ENCODE data around the gene UXS1. TPM values are rescaled to one million over a fixed set of nuclear protein-coding genes. Genes with fewer than 3 reads are reported as not detected.

UXS1 gene
- total RNA-seq, 1 experiment from 2014 or later: 46.3 TPM

DNA sequence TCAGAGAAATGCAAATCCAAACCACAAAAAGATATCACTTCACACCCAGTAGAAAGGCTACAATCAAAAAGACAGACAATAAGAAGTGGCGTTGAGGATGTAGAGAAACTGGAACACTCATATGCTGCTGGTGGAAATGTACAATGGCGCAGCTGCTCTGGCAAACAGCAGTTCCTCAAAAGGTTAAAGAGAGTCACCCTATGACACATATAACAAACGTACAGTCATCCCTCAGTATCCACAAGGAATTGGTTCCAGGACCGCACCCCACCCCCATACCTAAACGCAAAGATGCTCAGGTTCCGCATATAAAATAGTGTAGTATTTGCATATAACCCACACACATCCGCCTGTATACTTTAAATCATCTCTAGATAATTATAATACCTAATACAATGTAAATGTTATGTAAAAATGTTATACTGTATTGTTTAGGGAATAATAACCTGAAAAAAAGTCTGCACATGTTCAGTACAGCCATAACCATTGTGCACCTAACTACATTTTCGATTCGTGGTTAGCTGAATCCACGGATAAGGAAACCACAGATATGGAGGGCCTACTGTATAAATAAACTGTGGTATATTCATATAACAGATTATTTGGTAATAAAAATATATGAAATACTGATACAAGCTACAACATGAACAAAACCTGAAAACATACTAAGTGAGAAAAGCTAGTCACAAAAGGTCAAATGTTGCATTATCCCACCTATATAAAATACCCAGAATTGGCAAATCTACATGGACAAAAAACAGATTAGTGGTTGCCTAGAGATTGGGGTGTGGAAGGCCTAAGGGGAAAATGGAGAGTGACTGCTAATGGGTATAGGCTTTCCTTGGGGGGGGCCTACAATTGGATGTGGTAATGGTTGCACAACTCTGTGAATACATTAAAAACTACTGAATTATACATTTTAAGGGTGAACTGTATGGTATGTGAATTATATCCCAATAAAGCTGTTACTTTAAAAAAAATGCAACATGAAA is 37.5 kb downstream of the UXS1 start:
- Histone ChIP-seq H3K9me3 (ENCODE audit: control insufficient read depth, low read depth, low read length) (no peaks in the 10 kb centered on the region), H3K4me1 (ENCODE audit: insufficient read depth, low read length) (no peaks in the 10 kb centered on the region), H3K4me2 (ENCODE audit: insufficient read depth, insufficient read length, low read length) (no peak overlapping the region), H3K23ac (ENCODE audit: insufficient read length, low read depth, low read length) (no peak overlapping the region), H2BK20ac (ENCODE audit: low read depth, low read length, poor library complexity, severe bottlenecking) (no peak overlapping the region), H2BK5ac (ENCODE audit: insufficient read length, low read length) (no peak overlapping the region), H4K20me1 (ENCODE audit: control insufficient read depth, insufficient read depth, insufficient read length) (no peaks in the 10 kb centered on the region), H3K23me2 (ENCODE audit: insufficient read length, low read depth, low read length, poor library complexity, severe bottlenecking) (no peaks in the 10 kb centered on the region), H3K4ac (ENCODE audit: low read depth, low read length) (no peak overlapping the region), H4K8ac (replicated peaks; ENCODE audit: insufficient read length, low read depth, low read length) (no peak overlapping the region), H2BK12ac (ENCODE audit: insufficient read length, low read depth, low read length) (no peak overlapping the region), H3K27me3 (ENCODE audit: insufficient read depth, low read length) (no peaks in the 10 kb centered on the region), H3K56ac (ENCODE audit: insufficient read length, low read depth, low read length) (no peak overlapping the region), H2AK5ac (ENCODE audit: insufficient read length, low read length) (no peak overlapping the region), H3T11ph (ENCODE audit: low read length) (no peak overlapping the region), H4K91ac (ENCODE audit: insufficient read length, low read depth, low read length) (no peak overlapping the region), H4K5ac (ENCODE audit: insufficient read length, low read depth, low read length) (no peak overlapping the region), H3K79me1 (ENCODE audit: insufficient read depth, low read depth, low read length, poor library complexity, severe bottlenecking) (no peaks in the 10 kb centered on the region), H3K27ac (ENCODE audit: insufficient read length, low read depth, low read length) (no peak overlapping the region), H3K14ac (ENCODE audit: insufficient read depth, low read length) (no peak overlapping the region), H3K9ac (ENCODE audit: extremely low read depth, insufficient read length, low read length) (no peak overlapping the region), H3K79me2 (ENCODE audit: insufficient read depth, low read length) (no peaks in the 10 kb centered on the region), H3K18ac (ENCODE audit: insufficient read length, low read depth, low read length) (no peak overlapping the region), H2BK15ac (ENCODE audit: low read depth, low read length) (no peak overlapping the region), H2BK120ac (ENCODE audit: low read depth, low read length, poor library complexity, severe bottlenecking) (no peak overlapping the region), H2AFZ (ENCODE audit: low read length) (no peak overlapping the region)
- no peak overlapping the region for H3K4me3 Mint-ChIP-seq
- WGBS (ENCODE audit: extremely low coverage, insufficient read length, low lambda C conversion rate): no CpG with 5 or more reads among the region's 10 CpGs
- DNase-seq: no peak
- peaks cover 0 to 2% of the 10 kb centered on the region in 2 experiments; a peak in 1 of 5 replicates for H3K9me3 Mint-ChIP-seq
- H3K27me3 Mint-ChIP-seq (ENCODE audit: low read depth): no peaks in the 10 kb centered on the region
- TF ChIP-seq, protein P1, sequence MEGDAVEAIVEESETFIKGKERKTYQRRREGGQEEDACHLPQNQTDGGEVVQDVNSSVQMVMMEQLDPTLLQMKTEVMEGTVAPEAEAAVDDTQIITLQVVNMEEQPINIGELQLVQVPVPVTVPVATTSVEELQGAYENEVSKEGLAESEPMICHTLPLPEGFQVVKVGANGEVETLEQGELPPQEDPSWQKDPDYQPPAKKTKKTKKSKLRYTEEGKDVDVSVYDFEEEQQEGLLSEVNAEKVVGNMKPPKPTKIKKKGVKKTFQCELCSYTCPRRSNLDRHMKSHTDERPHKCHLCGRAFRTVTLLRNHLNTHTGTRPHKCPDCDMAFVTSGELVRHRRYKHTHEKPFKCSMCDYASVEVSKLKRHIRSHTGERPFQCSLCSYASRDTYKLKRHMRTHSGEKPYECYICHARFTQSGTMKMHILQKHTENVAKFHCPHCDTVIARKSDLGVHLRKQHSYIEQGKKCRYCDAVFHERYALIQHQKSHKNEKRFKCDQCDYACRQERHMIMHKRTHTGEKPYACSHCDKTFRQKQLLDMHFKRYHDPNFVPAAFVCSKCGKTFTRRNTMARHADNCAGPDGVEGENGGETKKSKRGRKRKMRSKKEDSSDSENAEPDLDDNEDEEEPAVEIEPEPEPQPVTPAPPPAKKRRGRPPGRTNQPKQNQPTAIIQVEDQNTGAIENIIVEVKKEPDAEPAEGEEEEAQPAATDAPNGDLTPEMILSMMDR (conservative IDR thresholded peaks at IDR 0.05): no peak
- H3K27ac Mint-ChIP-seq: no peak overlapping the region
- peaks cover 7 to 13% of the 10 kb centered on the region in 2 experiments; a peak in 3 of 4 replicates for H3K4me1 Mint-ChIP-seq
- H3K36me3 Mint-ChIP-seq (ENCODE audit: insufficient read depth in 1 of 3, low read depth in 3 of 3): peaks cover 22 to 56% (median 46%) of the 10 kb centered on the region in 3 experiments; a peak in 6 of 7 replicates
